BE2C (cell line): ENCODE results near the gene JPH2.

Experiments used
- DNase-seq: peaks from one replicate; pipeline ENCODE4 v3.0.0-alpha.2; 2020
- H3K27me3 ChIP-seq: fragments of 250-450 bp; sonication (Bioruptor Pico); 2 replicates; pipeline ENCODE4 v1.5.1; 2020; ENCODE audit warnings: mild to moderate bottlenecking
- H3K36me3 ChIP-seq: fragments of 250-450 bp; sonication (Bioruptor Pico); 2 replicates; pipeline ENCODE4 v1.5.1; 2020; ENCODE audit warnings: mild to moderate bottlenecking
- H3K4me1 ChIP-seq: fragments of 250-450 bp; sonication (Bioruptor Pico); 2 replicates; pipeline ENCODE4 v1.5.1; 2020
- H3K4me3 ChIP-seq: 2 replicates; pipeline ENCODE4 v1.5.1; 2011; ENCODE audit warnings: low read depth, low read length
- H3K9me3 ChIP-seq: fragments of 250-450 bp; sonication (Bioruptor Pico); 2 replicates; pipeline ENCODE4 v1.5.1; 2020
- TF ChIP-seq, protein P1 (sequence below): IDR thresholded peaks from 2 replicates; pipeline ENCODE4 v1.5.1; 2012; ENCODE audit warnings: mild to moderate bottlenecking, low read depth, low read length

JPH2 gene

DNA sequence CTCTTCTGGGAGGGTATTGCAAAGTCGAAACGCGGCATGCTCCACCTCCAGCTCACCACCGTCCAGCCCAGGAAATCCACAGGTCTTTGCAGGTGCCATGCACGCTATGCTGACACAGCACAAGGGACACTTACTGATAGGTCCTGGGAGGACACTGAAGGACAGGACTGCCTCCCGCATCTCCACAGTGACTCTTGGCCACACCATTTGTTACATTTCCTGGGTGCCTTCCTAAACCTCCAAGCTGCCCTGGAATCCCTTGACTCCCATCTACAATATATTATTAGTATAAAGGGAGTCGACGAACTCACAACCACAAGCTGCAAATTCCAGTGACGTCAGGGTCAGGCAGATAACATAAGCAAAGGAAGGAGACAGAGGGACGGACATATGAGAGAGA, 106.9 kb downstream of the JPH2 start:
- Histone ChIP-seq H3K36me3 (no peaks in the 10 kb centered on the region), H3K27me3 (no peaks in the 10 kb centered on the region), H3K9me3 (no peaks in the 10 kb centered on the region), H3K4me3 (no peak overlapping the region), H3K4me1 (peaks cover 13% of the 10 kb centered on the region)
- TF ChIP-seq, protein P1, sequence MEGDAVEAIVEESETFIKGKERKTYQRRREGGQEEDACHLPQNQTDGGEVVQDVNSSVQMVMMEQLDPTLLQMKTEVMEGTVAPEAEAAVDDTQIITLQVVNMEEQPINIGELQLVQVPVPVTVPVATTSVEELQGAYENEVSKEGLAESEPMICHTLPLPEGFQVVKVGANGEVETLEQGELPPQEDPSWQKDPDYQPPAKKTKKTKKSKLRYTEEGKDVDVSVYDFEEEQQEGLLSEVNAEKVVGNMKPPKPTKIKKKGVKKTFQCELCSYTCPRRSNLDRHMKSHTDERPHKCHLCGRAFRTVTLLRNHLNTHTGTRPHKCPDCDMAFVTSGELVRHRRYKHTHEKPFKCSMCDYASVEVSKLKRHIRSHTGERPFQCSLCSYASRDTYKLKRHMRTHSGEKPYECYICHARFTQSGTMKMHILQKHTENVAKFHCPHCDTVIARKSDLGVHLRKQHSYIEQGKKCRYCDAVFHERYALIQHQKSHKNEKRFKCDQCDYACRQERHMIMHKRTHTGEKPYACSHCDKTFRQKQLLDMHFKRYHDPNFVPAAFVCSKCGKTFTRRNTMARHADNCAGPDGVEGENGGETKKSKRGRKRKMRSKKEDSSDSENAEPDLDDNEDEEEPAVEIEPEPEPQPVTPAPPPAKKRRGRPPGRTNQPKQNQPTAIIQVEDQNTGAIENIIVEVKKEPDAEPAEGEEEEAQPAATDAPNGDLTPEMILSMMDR = no peak
- no peak for DNase-seq

DNA sequence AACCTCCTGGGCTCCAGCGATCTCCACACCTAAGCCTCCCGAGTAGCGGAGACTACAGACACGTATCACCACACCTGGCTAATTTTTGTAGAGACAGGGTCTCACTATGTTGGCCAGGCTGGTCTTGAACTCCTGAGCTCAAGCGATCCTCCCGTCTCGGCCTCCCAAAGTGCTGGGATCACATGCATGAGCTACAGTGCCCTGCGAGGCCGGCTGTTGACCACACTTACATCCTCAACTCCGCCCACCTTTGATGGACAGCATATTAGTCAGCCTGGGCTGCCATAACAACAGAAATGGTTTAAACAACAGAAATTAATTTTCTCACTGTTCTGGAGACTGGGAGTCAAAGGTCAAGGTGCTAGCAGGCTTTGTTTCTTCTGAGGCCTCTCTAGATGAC, 107.7 kb downstream of the JPH2 start:
- Histone ChIP-seq H3K4me1 (peaks cover 17% of the 10 kb centered on the region), H3K9me3 (no peaks in the 10 kb centered on the region), H3K36me3 (no peaks in the 10 kb centered on the region), H3K27me3 (no peaks in the 10 kb centered on the region), H3K4me3 (no peak overlapping the region)
- no peak for DNase-seq
- TF ChIP-seq, protein P1 = no peak

DNA sequence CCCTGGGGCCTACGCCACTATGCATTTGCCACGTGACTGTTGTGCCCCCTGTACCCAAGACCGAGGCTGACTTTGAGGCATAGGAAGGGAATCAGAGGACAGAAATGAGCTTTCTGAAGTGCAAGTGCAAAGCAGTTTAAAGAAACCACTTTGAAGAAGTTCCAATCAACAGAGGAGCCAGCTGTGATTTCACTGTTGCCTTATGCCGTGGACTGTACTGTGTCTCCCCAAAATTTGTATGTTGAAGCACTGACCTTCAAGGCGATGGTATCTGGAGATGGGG, 111.1 kb downstream of the JPH2 start:
- TF ChIP-seq, protein P1 = no peak
- peaks cover 19% of the 10 kb centered on the region for H3K4me1 ChIP-seq
- no peak for DNase-seq

DNA sequence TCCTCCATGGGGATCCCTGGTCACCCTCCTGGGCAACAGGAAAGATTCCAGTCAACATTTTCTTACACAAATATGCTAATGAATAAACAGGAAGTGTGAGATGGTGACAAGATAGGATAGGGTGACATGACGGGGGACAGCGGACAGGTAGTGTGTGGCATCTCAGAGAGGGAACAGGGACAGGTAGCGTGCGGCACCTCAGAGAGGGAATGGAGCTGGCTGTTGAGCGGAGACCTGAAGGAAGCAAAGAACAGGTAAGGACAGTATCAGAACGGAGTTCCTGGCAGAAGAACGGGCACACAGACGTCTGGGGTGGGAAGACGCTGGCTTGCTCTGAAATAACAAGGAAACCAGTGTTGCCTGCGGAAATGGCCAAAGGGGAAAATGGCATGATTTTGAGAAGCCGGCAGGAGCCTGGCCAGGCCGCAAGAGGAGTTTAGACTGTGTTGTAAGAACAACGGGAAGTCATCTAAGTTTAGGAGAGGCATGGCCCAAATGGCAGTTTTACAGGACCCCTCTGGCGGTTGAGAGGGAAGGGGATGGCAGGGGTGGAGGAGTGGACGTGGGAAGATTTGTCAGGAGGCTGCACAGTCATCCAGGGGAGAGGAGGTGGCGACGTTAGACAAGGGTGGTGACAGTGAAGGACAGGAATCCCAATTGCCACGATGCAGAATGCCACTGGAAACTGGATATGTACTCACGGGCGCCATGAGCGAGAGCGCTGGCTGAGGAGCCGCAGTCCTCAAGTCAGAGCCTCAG, 111.6 kb downstream of the JPH2 start:
- Histone ChIP-seq H3K4me1 (peaks cover 19% of the 10 kb centered on the region), H3K9me3 (no peaks in the 10 kb centered on the region), H3K4me3 (no peak overlapping the region), H3K36me3 (no peaks in the 10 kb centered on the region), H3K27me3 (no peaks in the 10 kb centered on the region)
- TF ChIP-seq, protein P1 = no peak
- no peak for DNase-seq

More for the DNA sequence above, 111.1 kb downstream of the JPH2 start:
- Histone ChIP-seq H3K9me3 (no peaks in the 10 kb centered on the region), H3K4me3 (no peak overlapping the region), H3K36me3 (no peaks in the 10 kb centered on the region), H3K27me3 (no peaks in the 10 kb centered on the region)

DNA sequence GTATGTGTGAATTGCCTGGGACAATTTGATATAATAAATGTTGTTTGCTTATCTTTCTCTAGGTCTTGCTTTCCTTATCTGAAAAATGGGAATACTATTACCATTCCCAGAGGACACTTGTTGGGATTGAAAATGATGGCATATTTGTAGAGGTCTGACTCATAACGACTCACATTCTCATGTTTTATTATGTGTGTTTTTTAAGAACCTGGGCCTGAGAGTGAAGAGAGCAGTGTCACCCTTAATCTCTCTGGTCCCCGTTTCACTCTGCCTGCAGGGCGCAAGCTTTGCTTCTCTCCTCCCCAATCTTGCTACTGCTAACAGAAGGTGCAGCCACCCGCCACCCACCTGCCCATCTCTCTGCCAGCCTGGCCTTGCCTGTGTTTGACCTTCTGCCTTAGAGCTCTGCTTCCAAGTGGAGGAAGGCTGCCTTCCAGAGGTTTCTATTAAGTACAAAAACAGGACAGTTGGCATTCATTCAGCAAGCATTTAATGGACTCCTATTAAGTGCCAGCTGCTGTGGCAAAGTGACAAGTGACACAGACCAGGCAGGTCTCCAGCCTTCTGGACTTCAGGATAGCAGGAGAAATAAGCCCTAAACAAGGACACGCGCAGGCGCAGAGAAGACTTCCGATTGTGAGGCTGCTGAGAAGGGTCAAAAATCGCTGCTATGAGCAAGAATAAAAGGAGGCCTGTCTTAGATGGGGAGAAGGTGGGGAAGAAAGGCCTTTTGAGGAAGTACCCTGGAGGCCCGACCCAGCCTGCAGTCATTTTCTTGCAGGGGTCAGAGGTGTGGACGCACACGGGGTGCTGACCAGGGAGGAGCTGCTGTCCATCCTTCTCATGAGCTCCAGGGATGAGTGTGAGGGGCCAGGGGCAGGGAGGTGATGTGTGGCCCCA, 112.5 kb downstream of the JPH2 start:
- H3K4me1 ChIP-seq = peaks cover 19% of the 10 kb centered on the region
- 0 out of 2 replicates have a peak overlapping the region, but pooled peaks have one; percentile 4 for H3K4me3 ChIP-seq
- DNase-seq = peak; percentile 92
- TF ChIP-seq, protein P1 = peak; percentile 22; the same call in 1 of the 2 replicates
- H3K27me3 ChIP-seq = no peaks in the 10 kb centered on the region
- no peaks in the 10 kb centered on the region for H3K9me3 ChIP-seq
- H3K36me3 ChIP-seq = no peaks in the 10 kb centered on the region

DNA sequence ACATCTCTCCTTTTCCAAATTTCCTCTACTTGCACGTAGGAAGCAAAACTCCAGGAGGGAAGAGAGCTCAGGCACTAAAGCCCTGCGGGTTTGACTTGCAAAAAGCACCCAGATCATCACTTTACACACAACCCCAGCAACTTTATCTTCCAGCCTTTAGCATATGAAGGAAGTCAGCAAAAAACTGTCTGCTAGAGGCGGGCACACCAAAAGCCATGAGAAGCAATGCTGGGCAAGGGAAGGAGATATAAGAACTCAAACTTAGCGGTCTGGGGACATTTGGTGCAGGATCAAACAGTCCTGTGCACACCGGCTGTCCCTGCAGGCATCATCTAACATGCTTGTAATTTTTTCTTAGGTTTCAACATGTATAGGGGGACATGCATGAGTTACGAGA, 113.3 kb downstream of the JPH2 start:
- Histone ChIP-seq H3K27me3 (no peaks in the 10 kb centered on the region), H3K4me1 (peaks cover 19% of the 10 kb centered on the region), H3K9me3 (no peaks in the 10 kb centered on the region), H3K36me3 (no peaks in the 10 kb centered on the region), H3K4me3 (no peak overlapping the region)
- DNase-seq = no peak
- TF ChIP-seq, protein P1 = no peak
